ENCODE measurements around the gene NCBP3.
"Not testable (repeated sequence)": the region's sequence is repeated elsewhere in the genome, so short reads cannot be mapped to it uniquely, and the experiment has no call there.

Gene NCBP3

DNA sequence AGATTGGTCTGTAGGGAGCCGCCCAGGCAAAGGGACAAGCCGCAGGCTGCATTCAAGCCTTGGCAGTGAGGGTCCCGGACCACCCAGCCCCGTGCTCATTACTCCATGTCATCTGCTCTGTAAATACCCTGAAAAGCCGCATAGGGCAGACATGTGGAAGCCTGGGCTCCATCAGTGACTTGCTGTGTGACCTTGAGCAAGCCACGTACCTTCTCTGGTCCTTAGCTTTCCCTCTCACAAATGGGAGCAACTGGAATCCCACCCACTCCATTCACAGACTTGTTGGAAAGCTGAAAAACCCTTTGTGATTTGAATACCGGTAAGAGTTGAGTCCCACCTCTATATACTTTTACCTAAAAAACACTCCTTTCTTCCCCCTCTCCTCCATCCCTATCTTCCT, 34.9 kb upstream of the NCBP3 start:
- DNase-seq: no peak

DNA sequence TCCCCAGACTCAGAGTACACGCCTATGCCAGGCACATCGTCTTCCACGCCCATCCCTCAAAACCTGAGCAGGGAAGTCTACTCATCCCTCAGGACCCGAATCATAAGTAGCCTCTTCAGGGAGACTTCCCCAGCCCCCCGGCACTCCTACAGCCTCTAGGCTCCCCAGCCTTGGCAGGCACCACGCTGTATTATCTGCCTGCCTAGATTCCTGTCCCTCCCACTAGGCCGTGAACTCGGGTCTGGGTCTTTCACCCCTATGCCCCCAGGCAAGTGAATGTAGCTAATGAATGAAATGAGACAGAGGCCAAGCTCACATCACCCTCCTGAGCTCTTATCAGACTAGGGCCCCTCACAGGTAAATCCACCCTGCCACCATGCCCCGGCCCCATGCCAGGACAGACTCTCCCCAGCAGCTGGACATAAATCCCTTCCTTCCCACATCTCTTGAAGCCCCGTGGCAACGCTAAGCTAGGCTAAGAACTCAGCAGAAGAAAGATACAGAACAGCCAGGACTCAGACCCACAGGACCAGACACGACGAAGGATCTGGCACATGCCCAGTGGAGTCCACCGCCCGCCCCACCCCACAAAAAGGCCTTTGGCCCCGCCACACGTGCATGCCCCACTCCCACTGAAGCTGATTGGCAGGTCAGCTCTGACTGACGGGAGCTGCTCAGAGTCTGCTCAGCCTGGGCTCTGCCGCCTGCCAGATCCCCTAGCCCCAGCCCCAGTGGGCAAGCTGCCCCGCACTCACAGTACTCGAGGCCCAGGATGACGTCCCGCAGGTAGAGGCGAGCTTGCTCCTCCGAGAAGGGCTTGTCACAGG, 33.8 kb upstream of the NCBP3 start:
- no peak for DNase-seq

DNA sequence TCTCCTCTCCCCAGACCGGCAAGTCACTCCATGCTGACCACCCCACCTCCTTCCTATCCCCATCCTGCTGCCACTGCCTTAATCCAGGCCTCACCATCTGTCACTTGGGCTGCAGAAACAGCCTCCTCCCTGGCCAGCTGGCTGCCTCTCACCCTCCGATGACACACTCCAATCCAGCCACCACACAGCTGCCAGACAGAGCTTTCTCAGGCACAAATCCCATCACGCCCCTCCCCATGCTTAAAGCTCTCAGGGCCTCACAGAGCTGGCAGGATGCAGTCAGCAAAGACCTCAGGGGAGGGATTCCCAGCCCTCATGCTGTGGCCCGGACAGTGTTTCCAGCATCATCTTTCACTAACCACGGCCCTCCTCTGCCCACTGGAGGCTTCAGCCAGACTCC, 33.1 kb upstream of the NCBP3 start:
- DNase-seq: no peak

DNA sequence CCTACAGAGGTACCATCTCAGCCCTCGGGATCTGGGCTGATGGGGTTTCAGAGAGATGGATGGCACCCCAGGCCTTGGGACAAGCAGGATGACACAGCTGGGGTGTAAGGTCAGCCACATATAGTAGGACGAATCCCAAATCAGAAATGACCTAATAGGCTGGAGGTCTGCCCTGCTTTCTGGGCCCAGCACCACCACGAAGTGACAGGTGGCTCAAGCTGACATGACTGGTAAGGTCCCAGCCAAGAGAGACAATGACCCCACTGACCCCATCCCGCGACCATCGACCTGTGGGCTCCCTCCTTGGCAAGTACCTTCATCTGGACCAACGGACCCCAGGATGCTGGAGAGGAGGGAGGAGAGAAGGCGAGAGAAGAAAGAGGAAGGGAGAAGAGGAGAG, 31.2 kb upstream of the NCBP3 start:
- DNase-seq: no peak

DNA sequence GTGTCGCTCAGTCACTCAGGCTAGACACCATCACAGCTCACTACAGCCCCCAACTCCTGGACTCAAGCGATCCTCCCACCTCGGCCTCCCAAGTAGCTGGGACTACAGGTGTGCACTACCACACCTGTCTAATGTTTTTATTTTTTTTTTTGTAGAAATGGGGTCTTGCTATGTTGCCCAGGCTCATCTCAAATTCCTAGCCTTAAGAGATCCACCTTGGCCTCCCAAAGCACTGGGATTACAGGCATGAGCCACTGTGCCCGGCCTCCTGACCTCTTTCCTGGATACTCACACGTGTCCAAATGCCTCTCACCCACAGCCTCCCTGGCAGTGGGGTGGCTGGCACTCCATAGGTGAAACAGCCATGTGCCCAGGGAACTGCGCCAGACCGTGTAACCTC, 29.3 kb upstream of the NCBP3 start:
- no peak for DNase-seq

DNA sequence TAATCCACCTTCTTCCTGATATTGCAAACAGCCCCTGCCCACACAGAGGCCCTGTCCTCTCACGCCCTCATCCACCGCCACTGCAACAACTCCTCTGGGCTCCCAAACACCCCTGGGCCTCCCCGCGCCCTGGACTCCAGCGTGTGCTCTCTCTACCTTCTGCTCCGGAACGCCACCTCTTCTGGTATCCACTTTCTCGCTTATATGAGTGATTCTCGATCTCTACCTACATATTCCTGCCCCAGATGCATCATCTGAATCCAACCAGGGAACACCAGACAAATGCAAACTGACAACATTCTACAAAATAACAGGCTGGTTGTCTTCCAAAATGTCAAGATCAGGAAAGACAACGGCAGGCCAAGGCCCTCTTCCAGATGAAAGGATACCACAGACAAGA, 27.8 kb upstream of the NCBP3 start:
- DNase-seq: no peak

DNA sequence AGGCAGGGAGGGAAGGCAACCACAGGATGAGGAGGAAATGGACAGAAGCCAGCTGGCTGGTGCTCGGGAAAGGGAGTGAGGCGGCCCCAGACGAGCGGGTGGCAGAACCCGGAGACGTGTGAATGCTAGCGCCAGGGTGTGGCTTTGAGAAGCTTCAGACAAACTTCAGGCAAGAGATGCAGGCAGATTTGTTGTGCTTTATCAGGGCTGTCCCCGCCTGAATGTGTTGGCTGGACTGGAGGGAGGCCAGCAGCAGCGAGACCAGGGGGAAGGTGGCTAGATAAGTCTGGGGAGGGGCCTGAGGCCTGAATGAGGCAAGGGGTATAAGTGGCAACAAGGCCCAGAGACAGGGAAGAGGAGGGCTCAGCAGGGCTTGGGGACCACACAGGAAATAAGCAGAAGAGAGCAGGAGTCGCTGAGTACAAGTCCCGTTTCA, 24.8 kb upstream of the NCBP3 start:
- DNase-seq: peak; percentile 10

DNA sequence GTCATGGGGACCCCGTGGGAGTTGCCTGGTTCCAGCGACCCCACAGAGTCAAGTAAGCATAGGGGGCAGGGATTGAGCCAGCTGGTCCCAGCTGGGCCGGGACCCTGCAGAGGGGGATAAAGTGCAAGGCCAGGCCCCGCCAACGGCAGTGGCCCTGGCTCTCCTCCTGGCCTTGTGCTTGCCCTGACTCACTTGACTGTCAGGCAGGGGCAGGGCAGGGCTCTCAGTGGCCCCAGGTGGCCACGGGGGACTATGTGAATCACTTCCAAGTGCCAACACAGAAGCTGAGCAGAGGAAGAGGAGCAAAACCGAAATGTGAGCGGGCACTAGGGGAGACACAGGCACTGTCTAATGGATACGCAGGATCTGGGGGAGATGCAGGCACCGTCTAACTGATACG, 21.6 kb upstream of the NCBP3 start:
- DNase-seq: no peak

DNA sequence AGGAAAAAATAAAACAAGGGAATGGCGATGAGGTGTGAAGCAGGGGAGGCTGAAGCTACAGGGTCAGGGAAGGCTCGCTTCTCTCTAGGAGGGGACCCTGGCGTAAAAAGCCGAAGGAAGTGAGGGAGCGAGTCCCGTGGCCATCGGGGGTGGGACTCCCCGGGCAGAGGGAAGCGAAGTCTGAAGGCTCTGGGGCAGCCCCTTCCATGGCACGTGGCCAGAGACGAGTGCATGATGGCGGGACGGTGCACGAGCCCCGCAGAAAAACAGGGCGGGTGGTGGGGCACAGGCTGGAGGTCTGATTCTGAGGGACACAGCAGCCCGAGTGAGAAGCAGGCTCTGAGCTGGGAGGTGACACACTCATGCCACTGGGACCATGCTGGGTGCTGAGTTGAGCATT, 21.1 kb upstream of the NCBP3 start:
- no peak for DNase-seq

DNA sequence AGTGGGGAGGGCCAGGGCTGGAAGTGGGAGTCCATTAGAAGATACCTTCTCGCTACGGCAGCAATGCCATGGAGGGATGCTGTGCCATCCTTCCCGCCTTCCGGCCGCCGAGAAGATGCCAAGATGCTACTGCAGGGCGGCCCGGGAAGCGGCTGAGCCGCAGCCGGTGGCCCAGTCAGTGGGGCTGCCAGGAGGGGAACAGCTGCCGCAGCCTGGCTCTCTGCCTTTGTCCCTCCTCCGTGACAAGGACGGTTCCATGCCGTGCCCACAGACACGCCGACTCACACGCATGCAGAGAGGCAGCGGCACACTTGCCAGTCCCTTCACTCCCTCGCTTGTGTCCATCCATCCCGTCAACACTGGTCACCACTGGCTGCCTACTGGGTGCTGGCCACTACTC, 20.2 kb upstream of the NCBP3 start:
- DNase-seq: no peak

DNA sequence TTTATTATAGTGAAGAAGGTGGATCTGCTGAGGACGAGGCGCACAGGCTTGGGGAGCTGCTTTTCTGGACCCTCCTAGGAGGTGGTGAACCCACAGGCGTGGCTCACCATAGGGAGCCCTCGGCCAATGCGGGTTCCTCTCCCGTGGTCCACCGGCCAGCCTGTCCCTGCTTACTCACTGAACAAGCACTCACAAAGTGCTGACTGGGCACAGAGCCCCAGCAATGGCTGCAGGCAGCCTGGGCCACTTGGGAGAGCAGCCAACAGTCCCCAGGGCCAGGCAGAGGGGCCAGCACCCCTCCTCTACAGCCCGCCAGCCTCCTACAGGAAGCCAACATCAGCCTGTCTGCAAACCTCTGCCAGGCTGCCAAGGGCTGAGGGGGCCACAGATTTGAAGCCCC, 19.1 kb upstream of the NCBP3 start:
- DNase-seq: no peak

DNA sequence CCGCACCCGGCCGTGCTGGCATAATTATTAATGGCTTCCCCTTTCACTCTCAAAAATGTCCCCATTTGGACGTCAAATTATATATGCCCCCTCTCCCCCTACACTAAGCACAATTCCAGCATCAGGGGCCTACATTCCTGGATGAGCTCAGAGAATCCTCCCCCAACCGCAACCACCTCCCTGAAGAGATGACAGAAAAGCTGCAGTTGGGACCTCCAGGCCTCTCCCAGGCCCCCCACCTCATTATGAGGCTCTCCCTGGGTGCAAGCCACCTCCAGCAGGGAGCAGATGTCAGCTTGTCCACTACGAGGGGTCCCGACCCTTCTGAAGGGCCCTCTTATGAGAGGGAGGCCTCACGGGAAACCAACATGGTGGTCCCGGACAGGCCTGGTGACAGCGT, 18.5 kb upstream of the NCBP3 start:
- DNase-seq: no peak

DNA sequence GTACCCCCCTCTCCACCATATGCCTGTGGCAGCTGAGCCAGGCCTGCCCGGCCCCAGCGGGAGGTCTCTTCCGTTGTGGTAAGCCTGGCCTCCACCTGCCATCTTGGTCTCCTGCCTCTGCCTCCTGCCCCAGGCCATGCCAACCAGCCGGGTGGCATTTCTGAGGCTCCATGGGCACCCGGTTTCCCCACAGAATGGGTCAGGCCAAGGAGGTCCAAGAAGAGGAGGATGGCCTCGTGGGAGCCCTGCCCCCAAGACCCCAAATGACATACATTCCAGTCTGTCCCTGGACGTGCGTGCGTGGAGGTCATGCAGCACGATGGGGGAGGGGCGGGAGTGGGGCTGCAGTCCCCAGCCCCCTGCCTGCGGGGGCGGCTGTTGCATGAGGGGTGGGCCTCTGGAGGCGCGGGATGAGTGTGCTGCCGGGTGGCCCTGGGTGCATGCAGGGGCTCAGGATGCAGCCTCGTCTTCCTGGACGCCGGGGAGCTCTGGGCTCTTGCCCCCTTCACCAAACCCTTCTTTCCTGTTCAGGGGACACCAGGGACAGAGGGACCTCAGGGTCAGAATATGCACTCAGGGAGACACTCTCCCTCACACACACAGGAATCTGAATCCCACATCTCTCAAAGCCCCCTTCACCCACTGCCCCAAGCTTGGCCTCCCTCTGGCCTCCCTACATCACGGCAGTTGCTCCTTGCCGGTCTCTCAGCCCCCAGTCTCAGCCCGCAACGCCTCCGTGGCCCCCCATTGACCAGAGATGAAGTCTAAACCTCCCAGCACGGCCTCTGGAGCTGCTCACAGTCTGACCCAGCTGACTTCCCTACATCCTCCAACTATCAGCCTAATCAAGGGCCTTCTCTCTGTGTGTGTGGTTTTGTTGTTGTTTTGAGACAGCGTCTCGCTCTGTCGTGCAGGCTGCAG, 16.0 kb upstream of the NCBP3 start:
- DNase-seq: no peak

DNA sequence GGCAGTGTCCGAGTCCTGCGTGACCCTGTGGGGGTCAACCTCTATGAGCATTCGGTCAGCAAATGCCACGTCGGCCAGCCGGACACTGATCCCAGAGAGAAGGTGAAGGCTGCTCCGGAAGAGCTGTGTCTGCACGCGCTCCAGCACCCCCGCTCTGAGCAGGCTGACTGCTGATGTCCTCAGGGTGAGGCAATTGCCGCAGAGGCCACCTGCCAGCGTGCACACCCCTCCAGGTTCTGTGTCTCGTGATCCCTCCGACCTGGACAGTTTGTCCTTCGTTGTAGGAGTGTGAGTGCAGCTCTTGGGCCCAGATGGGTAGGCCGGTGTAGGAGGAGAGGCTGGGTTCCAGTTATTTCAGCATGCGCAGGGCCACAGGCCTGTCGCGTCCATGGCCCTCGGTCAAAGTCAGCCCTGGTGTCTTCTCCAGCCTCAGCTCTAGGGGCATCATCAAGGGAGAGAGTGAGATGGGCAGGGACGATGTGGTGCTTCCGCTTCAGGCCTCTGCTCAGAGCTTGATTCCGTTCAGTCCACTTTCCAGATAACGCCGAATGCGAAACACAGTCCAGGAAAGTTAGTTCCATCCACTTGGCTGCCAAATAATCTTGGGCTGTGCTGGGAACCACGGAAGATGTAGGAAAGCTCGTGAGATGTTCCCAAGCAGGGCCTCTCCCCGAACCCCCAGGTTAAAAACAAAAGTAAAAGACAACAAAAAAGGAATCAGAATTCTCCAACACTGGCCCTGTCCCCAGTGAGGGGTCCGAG, 15.1 kb upstream of the NCBP3 start:
- no peak for DNase-seq

DNA sequence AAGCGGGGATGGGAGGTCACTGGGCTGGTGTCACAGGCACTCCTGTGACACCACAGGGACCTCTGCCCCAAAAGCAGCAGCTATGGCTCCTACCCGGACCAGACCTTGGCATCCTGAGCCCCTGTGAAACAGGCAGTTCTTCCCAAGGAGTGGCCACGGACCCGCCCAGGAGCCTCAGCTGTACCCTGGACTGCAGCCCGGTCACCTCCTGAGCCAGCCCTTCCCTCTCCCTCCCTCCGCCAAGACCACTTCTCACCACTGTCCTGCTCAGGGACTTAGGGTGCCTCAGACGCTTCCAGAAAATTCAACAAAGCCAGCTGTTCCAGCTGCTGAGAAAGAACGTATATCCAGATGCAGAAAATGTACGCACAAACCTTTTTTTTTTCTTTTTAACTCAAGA, 13.9 kb upstream of the NCBP3 start:
- no peak for DNase-seq

DNA sequence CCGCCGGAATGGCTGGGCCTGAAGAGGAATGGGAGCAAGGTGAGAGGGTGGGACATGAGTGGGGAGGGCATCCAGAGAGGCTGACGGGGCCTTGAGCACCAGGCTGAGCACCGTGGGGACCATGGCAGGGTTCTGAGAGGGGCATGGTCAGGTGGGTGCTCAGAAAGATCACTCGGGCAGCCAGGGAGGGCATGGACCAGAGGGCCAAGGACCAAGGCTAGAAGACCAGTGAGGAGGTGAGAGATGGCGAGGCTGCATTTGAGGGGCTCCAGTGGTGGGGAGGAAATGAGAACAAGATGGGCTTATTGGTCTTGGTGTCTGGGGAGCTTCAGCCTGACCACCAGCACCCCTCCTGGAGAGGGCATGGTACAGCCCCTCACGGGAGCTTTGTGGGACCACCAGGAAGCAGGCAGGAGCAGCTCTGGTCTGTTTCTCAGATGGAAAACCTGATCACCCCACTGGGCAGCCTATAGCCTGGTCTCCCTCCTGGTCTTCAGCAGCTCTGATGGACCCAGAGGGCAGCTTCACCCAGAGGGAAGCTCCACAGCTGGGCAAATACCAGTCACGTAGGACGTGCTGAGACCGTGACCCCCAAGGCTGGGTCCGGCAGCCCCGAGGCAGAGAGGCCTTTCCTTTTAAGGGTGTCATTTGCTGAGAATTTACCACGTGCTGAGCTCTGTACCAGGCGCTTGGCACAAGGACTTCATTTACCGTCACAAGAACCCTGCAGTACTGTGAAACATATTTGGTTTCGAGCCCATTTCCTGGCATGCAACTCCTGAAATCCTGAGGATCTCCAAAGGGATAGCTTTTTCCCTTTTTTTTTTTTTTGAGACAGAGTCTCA, 11.4 kb upstream of the NCBP3 start:
- no peak for DNase-seq

DNA sequence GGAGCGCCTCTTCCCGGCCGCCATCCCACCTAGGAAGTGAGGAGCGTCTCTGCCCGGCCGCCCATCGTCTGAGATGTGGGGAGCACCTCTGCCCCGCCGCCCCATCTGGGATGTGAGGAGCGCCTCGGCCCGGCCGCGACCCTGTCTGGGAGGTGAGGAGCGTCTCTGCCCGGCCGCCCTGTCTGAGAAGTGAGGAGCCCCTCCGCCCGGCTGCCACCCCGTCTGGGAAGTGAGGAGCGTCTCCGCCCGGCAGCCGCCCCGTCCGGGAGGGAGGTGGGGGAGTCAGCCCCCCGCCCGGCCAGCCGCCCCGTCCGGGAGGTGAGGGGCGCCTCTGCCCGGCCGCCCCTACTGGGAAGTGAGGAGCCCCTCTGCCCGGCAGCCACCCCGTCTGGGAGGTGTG, 8.2 kb upstream of the NCBP3 start:
- DNase-seq: not testable (repeated sequence)

DNA sequence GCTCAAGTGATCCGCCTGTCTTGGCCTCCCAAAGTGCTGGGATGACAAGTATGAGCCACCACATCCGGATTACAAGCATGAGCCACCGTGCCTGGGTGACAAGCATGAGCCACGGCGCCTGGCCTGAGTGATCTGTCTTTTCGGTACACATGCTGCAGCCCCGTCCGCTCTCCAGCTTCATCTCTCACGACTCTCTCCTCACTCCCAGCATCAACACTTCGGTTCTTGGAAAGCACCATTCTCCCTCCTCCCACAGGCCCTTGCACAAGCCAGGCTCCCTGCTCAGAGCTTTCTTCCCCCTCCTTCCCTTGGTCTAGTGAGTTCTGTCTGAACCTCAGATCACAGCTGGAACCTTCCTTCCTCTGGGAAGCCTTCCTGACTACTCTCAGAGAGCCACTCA, 6.5 kb upstream of the NCBP3 start:
- no peak for DNase-seq

DNA sequence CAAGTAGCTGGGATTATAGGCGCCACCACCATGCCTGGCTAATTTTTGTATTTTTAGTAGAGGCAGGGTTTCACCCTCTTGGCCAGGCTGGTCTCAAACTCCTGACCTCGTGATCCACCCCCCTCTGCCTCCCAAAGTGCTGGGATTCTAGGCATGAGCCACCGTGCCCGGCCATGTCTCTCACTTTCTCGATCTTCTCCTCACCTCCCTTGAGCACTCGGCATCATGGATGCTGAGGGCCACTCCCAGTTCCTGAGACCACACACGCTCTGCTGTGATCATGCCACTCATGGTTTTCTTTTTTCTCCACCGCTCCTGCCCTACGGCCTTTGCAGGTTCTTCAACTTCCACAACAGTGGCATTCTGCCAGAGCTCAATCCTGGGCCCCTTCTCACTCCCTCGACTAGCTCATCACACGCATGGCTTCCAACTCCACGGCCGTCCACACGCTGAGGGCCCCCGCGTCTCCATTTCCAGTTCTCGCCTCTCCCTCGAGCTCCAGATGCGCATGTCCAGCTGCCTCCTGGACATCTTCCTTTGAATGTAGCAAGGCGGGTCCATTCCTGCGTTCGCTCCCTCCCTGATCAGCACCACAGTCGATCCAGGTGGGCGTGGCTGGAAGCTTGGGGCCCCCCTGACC, 5.5 kb upstream of the NCBP3 start:
- DNase-seq: no peak

DNA sequence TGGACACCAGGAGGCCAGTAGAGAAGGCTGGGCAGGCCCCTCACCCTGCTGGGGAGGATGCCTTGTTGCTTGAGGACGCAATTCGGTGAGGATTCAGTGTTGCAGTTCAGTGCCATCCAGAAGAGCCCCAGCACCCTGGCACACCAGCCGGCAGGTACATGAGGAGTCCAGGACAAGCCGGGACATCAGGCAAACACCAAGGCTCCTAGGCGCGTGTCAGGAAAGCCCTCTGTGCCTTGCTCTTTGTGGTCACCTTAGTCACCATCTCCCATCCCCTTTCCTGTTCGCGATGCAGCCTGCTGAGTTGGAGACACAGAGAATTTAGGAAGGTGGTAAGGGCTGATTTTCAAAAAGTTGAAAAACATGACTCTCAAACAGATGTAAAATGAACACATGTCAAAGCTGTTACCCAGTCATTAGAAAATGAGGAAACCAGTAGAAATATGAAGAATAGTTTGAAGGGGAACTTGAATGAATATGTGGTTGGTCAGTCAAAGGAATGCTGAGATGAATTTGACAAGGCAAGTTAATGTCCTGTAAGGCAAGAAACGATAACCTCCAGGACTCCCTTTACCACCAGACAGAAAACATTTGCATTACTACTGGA, 2.3 kb upstream of the NCBP3 start:
- DNase-seq: no peak

DNA sequence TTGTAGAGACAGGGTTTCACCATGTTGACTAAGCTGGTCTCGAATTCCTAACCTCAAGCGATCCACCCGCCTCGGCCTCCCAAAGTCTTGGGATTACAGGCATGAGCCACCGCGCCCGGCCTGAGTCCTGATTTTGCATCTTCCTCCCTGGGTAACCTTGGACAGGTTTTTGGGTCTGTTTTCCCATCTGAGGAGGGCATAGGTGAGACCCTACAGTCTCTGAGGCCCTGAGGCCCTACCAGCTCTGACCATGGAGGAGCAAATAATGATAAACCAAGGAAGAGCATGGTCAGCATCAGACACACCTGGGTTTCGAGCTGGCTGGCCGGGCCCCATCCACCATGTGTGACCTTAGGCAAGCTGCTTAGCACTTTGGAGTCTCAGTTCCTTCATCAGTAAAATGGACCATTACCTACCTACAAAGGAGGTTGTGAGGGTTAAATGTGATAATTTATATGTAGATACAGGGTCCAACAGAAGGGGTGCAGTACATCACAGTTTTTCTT, 1.2 kb upstream of the NCBP3 start:
- DNase-seq: no peak
